ENCODE data around the gene CEP95.
"Not testable (repeated sequence)": the region's sequence is repeated elsewhere in the genome, so short reads cannot be mapped to it uniquely, and the experiment has no call there.

Gene CEP95

GRCh38 chr17:64571746-64572145, 65.0 kb downstream of the CEP95 start:
- no peak for DNase-seq (ENCODE audit: low read depth in 2 of 2)

GRCh38 chr17:64572682-64573154, 65.9 kb downstream of the CEP95 start:
- DNase-seq (ENCODE audit: low read depth in 2 of 2) = no peak

GRCh38 chr17:64573214-64573613, 66.4 kb downstream of the CEP95 start:
- no peak for DNase-seq (ENCODE audit: low read depth in 2 of 2)

GRCh38 chr17:64574646-64575045, 67.9 kb downstream of the CEP95 start:
- no peak for DNase-seq (ENCODE audit: low read depth in 2 of 2)

GRCh38 chr17:64575431-64575830, 68.7 kb downstream of the CEP95 start:
- no peak for DNase-seq (ENCODE audit: low read depth in 2 of 2)

GRCh38 chr17:64577025-64577424, 70.2 kb downstream of the CEP95 start:
- not testable (repeated sequence) for DNase-seq (ENCODE audit: low read depth in 2 of 2)

GRCh38 chr17:64579917-64580316, 73.1 kb downstream of the CEP95 start:
- DNase-seq (ENCODE audit: low read depth in 2 of 2) = no peak

- no peak for DNase-seq (ENCODE audit: low read depth in 2 of 2)
Measured at GRCh38 chr17:64580384-64581315, 73.9 kb downstream of the CEP95 start.

GRCh38 chr17:64583038-64583437, 76.3 kb downstream of the CEP95 start:
- no peak for DNase-seq (ENCODE audit: low read depth in 2 of 2)

GRCh38 chr17:64585146-64585545, 78.4 kb downstream of the CEP95 start:
- DNase-seq (ENCODE audit: low read depth in 2 of 2) = no peak

Measured in stimulated activated CD4-positive, alpha-beta T cell treated with anti-CD3 and anti-CD28 coated beads, Interleukin-4, amount 100 ng/mL, for 48 hours (primary cell).